ENCODE data around the gene KIFC1.
"Not testable (repeated sequence)": the region's sequence is repeated elsewhere in the genome, so short reads cannot be mapped to it uniquely, and the experiment has no call there.

The KIFC1 gene

GRCh38 chr6:33367009-33367714, 24.5 kb upstream of the KIFC1 start:
- no peak overlapping the region for H3K4me2 ChIP-seq (ENCODE audit: insufficient read depth, low read length)
- H3K4me3 ChIP-seq (ENCODE audit: low read depth in 1 of 2, low read length in 2 of 2): no peak overlapping the region
- no peaks in the 10 kb centered on the region for H3K36me3 ChIP-seq (ENCODE audit: insufficient read depth, low read length)
- H4K20me1 ChIP-seq (ENCODE audit: insufficient read depth, low read length): no peaks in the 10 kb centered on the region
- no peaks in the 10 kb centered on the region for H3K27me3 ChIP-seq (ENCODE audit: insufficient read depth, low read length, poor library complexity)
- H3K9me3 ChIP-seq (ENCODE audit: insufficient read depth, low read length, severe bottlenecking): no peaks in the 10 kb centered on the region
- H3K9ac ChIP-seq (ENCODE audit: low read depth, low read length): no peak overlapping the region
- no peak for ATAC-seq (ENCODE audit: insufficient read depth, low read depth)
- H3K27ac ChIP-seq (ENCODE audit: low read length): no peak overlapping the region
- TF ChIP-seq EZH2 (IDR thresholded peaks at IDR 0.05; ENCODE audit: borderline replicate concordance, low read depth, low read length, severe bottlenecking) (no peak), CTCF (IDR thresholded peaks at IDR 0.05; ENCODE audit: borderline replicate concordance, extremely low read depth, low read length, poor library complexity, severe bottlenecking) (no peak)
- no peaks in the 10 kb centered on the region for H3K4me1 ChIP-seq (ENCODE audit: insufficient read depth, low read length)
- DNase-seq: no peak
- H2AFZ ChIP-seq (ENCODE audit: low read depth, low read length): no peak overlapping the region
- no peaks in the 10 kb centered on the region for H3K79me2 ChIP-seq (ENCODE audit: insufficient read depth, low read length)

GRCh38 chr6:33367715-33368025, 24.0 kb upstream of the KIFC1 start:
- ATAC-seq (ENCODE audit: insufficient read depth, low read depth): not testable (repeated sequence)

DNA sequence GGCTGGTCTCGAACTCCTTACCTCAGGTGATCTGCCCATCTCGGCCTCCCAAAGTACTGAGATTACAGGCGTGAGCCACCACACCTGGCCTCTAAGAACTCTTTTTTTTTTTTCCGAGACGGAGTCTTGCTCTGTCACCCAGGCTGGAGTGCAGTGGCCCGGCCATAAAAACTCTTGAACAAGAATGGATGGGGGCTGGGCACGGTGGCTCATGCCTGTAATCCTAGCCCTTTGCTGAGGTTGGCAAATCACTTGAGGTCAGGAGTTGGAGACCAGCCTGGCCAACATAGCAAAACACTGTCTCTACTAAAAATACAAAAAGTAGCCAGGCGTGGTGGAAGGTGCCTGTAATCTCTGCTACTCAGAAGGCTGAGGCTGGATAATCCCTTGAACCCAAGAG, 19.7 kb upstream of the KIFC1 start:
- not testable (repeated sequence) for H3K27ac ChIP-seq (ENCODE audit: low read length); H3K4me2 ChIP-seq (ENCODE audit: insufficient read depth, low read length); H3K27me3 ChIP-seq (ENCODE audit: insufficient read depth, low read length, poor library complexity); H3K9me3 ChIP-seq (ENCODE audit: insufficient read depth, low read length, severe bottlenecking); H3K4me3 ChIP-seq (ENCODE audit: low read depth in 1 of 2, low read length in 2 of 2); H3K36me3 ChIP-seq (ENCODE audit: insufficient read depth, low read length); H3K9ac ChIP-seq (ENCODE audit: low read depth, low read length); H3K79me2 ChIP-seq (ENCODE audit: insufficient read depth, low read length); DNase-seq; H3K4me1 ChIP-seq (ENCODE audit: insufficient read depth, low read length); H4K20me1 ChIP-seq (ENCODE audit: insufficient read depth, low read length); ATAC-seq (ENCODE audit: insufficient read depth, low read depth); H2AFZ ChIP-seq (ENCODE audit: low read depth, low read length)

More at GRCh38 chr6:33367715-33368025, 24.0 kb upstream of the KIFC1 start:
- H3K4me2 ChIP-seq (ENCODE audit: insufficient read depth, low read length); H2AFZ ChIP-seq (ENCODE audit: low read depth, low read length); H3K27me3 ChIP-seq (ENCODE audit: insufficient read depth, low read length, poor library complexity); DNase-seq; H3K27ac ChIP-seq (ENCODE audit: low read length); H3K4me3 ChIP-seq (ENCODE audit: low read depth in 1 of 2, low read length in 2 of 2); H3K79me2 ChIP-seq (ENCODE audit: insufficient read depth, low read length); H3K9me3 ChIP-seq (ENCODE audit: insufficient read depth, low read length, severe bottlenecking); H4K20me1 ChIP-seq (ENCODE audit: insufficient read depth, low read length); H3K36me3 ChIP-seq (ENCODE audit: insufficient read depth, low read length); H3K4me1 ChIP-seq (ENCODE audit: insufficient read depth, low read length); H3K9ac ChIP-seq (ENCODE audit: low read depth, low read length): not testable (repeated sequence)

GRCh38 chr6:33372526-33373123, 19.0 kb upstream of the KIFC1 start:
- Histone ChIP-seq H3K4me2 (ENCODE audit: insufficient read depth, low read length) (no peak overlapping the region), H3K27ac (ENCODE audit: low read length) (no peak overlapping the region), H2AFZ (ENCODE audit: low read depth, low read length) (no peak overlapping the region), H3K36me3 (ENCODE audit: insufficient read depth, low read length) (no peaks in the 10 kb centered on the region), H3K4me3 (ENCODE audit: low read depth in 1 of 2, low read length in 2 of 2) (no peak overlapping the region), H3K4me1 (ENCODE audit: insufficient read depth, low read length) (no peaks in the 10 kb centered on the region), H3K79me2 (ENCODE audit: insufficient read depth, low read length) (no peaks in the 10 kb centered on the region), H3K27me3 (ENCODE audit: insufficient read depth, low read length, poor library complexity) (peaks cover 2% of the 10 kb centered on the region), H3K9ac (ENCODE audit: low read depth, low read length) (no peak overlapping the region), H3K9me3 (ENCODE audit: insufficient read depth, low read length, severe bottlenecking) (no peaks in the 10 kb centered on the region), H4K20me1 (ENCODE audit: insufficient read depth, low read length) (no peaks in the 10 kb centered on the region)
- no peak for DNase-seq
- no peak for TF ChIP-seq CTCF (IDR thresholded peaks at IDR 0.05; ENCODE audit: borderline replicate concordance, extremely low read depth, low read length, poor library complexity, severe bottlenecking)
- TF ChIP-seq EZH2 (IDR thresholded peaks at IDR 0.05; ENCODE audit: borderline replicate concordance, low read depth, low read length, severe bottlenecking): no peak
- no peak for ATAC-seq (ENCODE audit: insufficient read depth, low read depth)

Measured in DND-41 (cell line).